T-helper 1 cell treated with Interleukin-12 subunit alpha and Interleukin-12 subunit beta and Interleukin-4 antibody, amounts not matched to agents 30 μg/mL and 1 μg/mL, for 36 hours (primary cell): ENCODE measurements around the gene KAT6B.
A peak's percentile ranks its signal among the peaks of the same experiment; 100 is the strongest.
"Not testable (repeated sequence)": the region's sequence is repeated elsewhere in the genome, so short reads cannot be mapped to it uniquely, and the experiment has no call there.

ENCODE experiments used
- H3K27ac Mint-ChIP-seq: one replicate; pipeline ENCODE4 v1.8.0; 2021; ENCODE audit warnings: mild to moderate bottlenecking, mixed read lengths
- H3K27me3 Mint-ChIP-seq: one replicate; pipeline ENCODE4 v1.8.0; 2021; ENCODE audit warnings: low read depth, mixed read lengths
- H3K36me3 Mint-ChIP-seq: one replicate; pipeline ENCODE4 v1.8.0; 2021; ENCODE audit warnings: low read depth, mixed read lengths
- H3K4me1 Mint-ChIP-seq: one replicate; pipeline ENCODE4 v1.8.0; 2021; ENCODE audit warnings: low read depth, mixed read lengths
- H3K4me3 Mint-ChIP-seq: one replicate; pipeline ENCODE4 v1.8.0; 2021; ENCODE audit warnings: mild to moderate bottlenecking, moderate library complexity, mixed read lengths
- H3K9me3 Mint-ChIP-seq: one replicate; pipeline ENCODE4 v1.8.0; 2021; ENCODE audit warnings: mixed read lengths

Gene KAT6B

DNA sequence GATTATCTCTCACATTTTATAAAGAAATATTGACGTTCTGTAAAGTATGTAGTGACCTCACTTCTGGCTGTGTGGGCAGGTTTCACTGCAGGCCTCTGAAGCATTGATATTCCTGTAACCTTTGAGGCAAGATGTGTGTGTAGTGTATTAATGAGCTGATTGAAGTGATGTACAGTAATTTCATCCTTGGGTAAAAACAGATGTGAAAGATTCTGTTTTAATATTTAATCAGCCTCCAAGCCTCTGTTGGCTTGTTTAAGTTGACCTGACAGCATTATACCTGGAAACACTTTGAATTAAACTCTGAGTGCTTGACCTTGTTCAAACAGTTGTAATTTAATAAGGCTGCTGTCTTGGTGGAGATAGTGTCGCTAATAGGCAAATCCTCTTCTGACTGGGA lies 74.9 kb downstream of the KAT6B start:
- Mint-ChIP-seq H3K27me3 (no peaks in the 10 kb centered on the region), H3K4me1 (peaks cover 44% of the 10 kb centered on the region), H3K27ac (no peak overlapping the region), H3K36me3 (peaks cover 7% of the 10 kb centered on the region), H3K4me3 (no peak overlapping the region), H3K9me3 (no peaks in the 10 kb centered on the region)

GRCh38 chr10:74901867-74902450 lies 75.6 kb downstream of the KAT6B start:
- peaks cover 7% of the 10 kb centered on the region for H3K36me3 Mint-ChIP-seq
- H3K4me1 Mint-ChIP-seq = peaks cover 41% of the 10 kb centered on the region
- H3K9me3 Mint-ChIP-seq = no peaks in the 10 kb centered on the region
- H3K4me3 Mint-ChIP-seq = no peak overlapping the region
- no peak overlapping the region for H3K27ac Mint-ChIP-seq
- H3K27me3 Mint-ChIP-seq = no peaks in the 10 kb centered on the region

DNA sequence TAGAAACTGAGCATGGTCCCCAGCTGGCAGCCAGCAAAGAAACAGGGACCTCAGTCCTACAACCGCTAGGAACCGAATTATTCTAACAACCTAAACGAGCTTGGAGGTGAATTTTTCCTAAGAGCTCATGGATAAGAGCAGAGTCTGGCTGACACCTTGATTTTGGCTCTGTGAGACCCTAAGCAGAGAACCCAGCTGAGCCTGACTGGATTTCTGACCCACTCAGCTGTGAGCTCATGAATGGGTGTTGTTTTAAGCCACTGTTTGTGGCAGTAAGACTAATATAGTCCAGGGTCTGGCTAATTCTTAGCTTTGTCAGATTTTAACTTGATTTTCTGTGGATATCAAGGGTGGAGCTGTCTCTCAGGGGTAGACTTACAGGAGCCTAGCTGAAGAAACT lies 77.1 kb downstream of the KAT6B start:
- H3K9me3 Mint-ChIP-seq = no peaks in the 10 kb centered on the region
- H3K4me3 Mint-ChIP-seq = no peak overlapping the region
- H3K27me3 Mint-ChIP-seq = no peaks in the 10 kb centered on the region
- H3K4me1 Mint-ChIP-seq = peaks cover 29% of the 10 kb centered on the region
- no peak overlapping the region for H3K27ac Mint-ChIP-seq
- peaks cover 7% of the 10 kb centered on the region for H3K36me3 Mint-ChIP-seq

DNA sequence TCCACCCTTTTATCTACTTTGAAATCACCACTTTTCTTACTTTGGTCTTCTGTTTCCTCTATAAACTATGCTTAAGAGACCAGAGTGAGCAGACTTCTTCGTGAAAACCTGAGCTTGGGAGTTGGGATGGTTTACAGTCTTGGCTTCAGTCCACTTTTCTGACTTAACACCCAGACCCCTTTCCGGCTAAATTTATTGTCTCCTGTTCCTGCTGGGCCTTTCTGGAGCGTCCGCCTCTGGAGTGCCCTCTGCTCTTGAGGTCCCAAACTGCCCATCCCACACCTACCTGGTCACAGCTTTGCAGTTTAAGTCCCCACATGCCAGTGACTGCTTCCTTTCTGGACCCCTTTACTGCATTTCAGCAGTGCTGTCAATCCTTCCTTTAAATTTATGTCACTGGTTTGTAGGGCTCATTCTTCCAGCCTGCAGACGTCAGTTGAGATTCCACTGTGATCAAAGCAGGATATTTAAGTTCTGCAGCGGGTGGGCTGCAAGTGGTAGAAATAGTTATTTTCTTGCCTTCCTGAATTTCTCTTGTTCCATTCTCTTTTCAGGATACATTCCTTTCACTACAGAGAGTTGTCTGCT lies 80.3 kb downstream of the KAT6B start:
- Mint-ChIP-seq H3K27ac (no peak overlapping the region), H3K27me3 (no peaks in the 10 kb centered on the region), H3K4me1 (peaks cover 15% of the 10 kb centered on the region), H3K4me3 (no peak overlapping the region), H3K36me3 (peaks cover 5% of the 10 kb centered on the region), H3K9me3 (no peaks in the 10 kb centered on the region)

DNA sequence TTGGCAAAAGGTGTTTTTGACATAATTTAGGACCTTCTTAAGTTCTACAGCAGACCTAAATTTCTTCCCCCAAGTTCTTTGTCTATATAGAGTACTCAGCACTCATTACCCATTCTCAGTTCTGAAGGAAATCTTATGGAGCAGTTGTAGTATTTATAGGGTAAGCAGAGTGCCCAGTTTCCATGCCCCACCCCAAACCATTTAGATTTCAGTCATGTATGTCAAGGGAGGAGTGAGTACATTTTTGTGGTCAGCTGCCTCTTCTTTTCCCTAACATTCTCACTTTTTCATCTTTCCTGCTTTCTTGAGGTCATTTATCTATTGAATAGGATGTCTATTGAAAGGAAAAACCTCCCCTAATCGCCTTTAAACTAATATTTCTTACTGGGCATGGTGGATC lies 83.3 kb downstream of the KAT6B start:
- Mint-ChIP-seq H3K36me3 (peaks cover 3% of the 10 kb centered on the region), H3K4me3 (no peak overlapping the region), H3K4me1 (peaks cover 23% of the 10 kb centered on the region), H3K27ac (no peak overlapping the region), H3K9me3 (no peaks in the 10 kb centered on the region), H3K27me3 (no peaks in the 10 kb centered on the region)

- no peaks in the 10 kb centered on the region for H3K9me3 Mint-ChIP-seq
- H3K4me1 Mint-ChIP-seq = peaks cover 25% of the 10 kb centered on the region
- H3K27ac Mint-ChIP-seq = no peak overlapping the region
- H3K4me3 Mint-ChIP-seq = no peak overlapping the region
- no peaks in the 10 kb centered on the region for H3K27me3 Mint-ChIP-seq
- peaks cover 2% of the 10 kb centered on the region for H3K36me3 Mint-ChIP-seq
These were observed 84.0 kb downstream of the KAT6B start for GRCh38 chr10:74910241-74910975.

DNA sequence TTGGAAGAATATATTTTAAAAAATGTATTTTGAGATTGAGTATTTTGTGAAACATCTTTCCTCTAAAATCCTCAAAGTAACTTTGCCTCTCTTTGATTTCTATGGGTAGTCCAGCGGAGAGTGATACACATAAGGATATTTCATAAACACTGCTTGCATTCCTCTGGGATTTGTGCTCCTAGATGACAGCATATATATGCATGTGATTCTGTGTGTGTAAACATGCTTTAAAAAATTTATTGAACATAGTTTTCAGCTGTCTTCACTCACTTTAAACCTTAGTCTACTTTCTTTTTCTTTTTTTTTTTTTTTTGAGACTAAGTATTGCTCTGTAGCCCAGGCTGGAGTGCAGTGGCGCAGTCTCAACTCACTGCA lies 84.6 kb downstream of the KAT6B start:
- Mint-ChIP-seq H3K27ac (no peak overlapping the region), H3K4me3 (no peak overlapping the region), H3K27me3 (no peaks in the 10 kb centered on the region), H3K4me1 (peaks cover 25% of the 10 kb centered on the region), H3K36me3 (peaks cover 2% of the 10 kb centered on the region), H3K9me3 (no peaks in the 10 kb centered on the region)

GRCh38 chr10:74912182-74912581 lies 85.8 kb downstream of the KAT6B start:
- H3K9me3 Mint-ChIP-seq = peaks cover 6% of the 10 kb centered on the region
- H3K4me3 Mint-ChIP-seq = no peak overlapping the region
- peaks cover 26% of the 10 kb centered on the region for H3K4me1 Mint-ChIP-seq
- H3K27ac Mint-ChIP-seq = no peak overlapping the region
- no peaks in the 10 kb centered on the region for H3K27me3 Mint-ChIP-seq
- peaks cover 3% of the 10 kb centered on the region for H3K36me3 Mint-ChIP-seq

DNA sequence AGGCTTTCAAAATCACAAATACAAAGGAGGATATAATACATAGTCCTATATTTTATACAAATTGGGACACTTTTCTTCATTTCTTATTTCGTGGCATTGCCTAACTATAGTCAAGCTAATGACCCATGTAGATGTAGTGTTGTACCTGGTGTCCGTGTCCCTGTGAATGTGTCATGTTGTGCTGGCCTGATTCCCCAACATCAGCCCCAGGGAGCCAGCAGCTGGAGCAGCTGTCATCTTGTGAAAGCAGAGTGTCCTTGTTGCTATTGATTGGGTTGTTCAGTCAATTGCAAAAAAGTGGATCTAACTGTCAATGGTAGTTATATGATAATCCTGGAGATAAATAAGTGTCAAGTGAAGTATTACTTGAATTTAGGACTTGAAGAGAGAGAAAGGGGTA lies 86.3 kb downstream of the KAT6B start:
- H3K27me3 Mint-ChIP-seq = no peaks in the 10 kb centered on the region
- peaks cover 7% of the 10 kb centered on the region for H3K36me3 Mint-ChIP-seq
- H3K4me3 Mint-ChIP-seq = no peak overlapping the region
- peaks cover 9% of the 10 kb centered on the region for H3K9me3 Mint-ChIP-seq
- H3K27ac Mint-ChIP-seq = no peak overlapping the region
- H3K4me1 Mint-ChIP-seq = peaks cover 27% of the 10 kb centered on the region

DNA sequence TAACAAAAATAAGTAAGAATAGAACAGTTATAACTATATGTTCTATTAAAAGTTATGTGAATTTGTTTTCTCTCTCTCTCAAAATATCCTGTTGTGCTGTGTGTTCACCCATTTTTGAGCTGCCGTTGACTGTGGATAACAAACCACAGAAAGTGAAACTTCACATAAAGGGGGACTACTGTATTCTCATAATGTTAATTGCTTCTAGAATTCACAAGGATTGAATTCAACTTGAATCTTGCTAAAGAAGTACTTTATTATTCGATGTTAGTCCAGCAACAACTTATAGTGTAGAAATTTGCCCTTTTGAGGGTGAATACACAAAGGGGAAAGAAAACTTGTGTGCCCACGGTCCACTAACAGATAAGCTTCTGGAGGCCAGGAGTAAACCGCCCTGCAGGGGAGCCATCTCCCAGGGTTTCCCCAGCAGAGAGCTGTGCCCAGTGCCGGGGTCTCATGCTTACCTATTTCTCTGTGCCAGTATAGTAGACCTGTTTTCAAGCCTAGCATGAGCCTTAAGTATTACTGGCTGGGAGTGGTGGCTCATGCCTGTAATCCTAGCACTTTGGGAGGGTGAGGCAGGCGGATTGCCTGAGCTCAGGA lies 87.1 kb downstream of the KAT6B start:
- H3K36me3 Mint-ChIP-seq = peaks cover 7% of the 10 kb centered on the region
- H3K4me3 Mint-ChIP-seq = peak overlapping the region; percentile 26
- H3K27me3 Mint-ChIP-seq = no peaks in the 10 kb centered on the region
- H3K9me3 Mint-ChIP-seq = peaks cover 9% of the 10 kb centered on the region
- H3K4me1 Mint-ChIP-seq = peaks cover 27% of the 10 kb centered on the region
- no peak overlapping the region for H3K27ac Mint-ChIP-seq

DNA sequence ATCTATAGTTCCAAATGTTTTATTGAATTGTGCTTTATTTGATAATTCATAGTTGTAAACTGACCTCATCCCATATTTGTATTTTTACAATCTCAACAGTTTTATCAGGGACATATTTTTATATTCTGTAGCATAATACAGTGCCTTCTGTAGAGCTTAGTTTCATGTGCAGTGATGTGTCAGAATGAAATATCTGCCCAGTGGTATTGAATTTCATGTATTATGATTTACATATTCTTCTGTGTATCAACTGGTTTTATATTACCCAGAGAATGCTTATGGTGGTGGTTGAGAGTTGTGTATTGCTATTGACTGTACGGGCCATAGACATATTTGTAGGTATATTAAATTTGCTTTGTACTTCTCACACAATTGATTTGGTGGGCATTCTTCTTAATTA lies 89.9 kb downstream of the KAT6B start:
- peaks cover 16% of the 10 kb centered on the region for H3K36me3 Mint-ChIP-seq
- no peaks in the 10 kb centered on the region for H3K27me3 Mint-ChIP-seq
- peaks cover 26% of the 10 kb centered on the region for H3K4me1 Mint-ChIP-seq
- no peak overlapping the region for H3K4me3 Mint-ChIP-seq
- no peak overlapping the region for H3K27ac Mint-ChIP-seq
- H3K9me3 Mint-ChIP-seq = peaks cover 18% of the 10 kb centered on the region

GRCh38 chr10:74917481-74918077 lies 91.2 kb downstream of the KAT6B start:
- Mint-ChIP-seq H3K9me3 (peaks cover 18% of the 10 kb centered on the region), H3K27me3 (no peaks in the 10 kb centered on the region), H3K36me3 (peaks cover 18% of the 10 kb centered on the region), H3K27ac (no peak overlapping the region), H3K4me3 (no peak overlapping the region), H3K4me1 (peaks cover 22% of the 10 kb centered on the region)

DNA sequence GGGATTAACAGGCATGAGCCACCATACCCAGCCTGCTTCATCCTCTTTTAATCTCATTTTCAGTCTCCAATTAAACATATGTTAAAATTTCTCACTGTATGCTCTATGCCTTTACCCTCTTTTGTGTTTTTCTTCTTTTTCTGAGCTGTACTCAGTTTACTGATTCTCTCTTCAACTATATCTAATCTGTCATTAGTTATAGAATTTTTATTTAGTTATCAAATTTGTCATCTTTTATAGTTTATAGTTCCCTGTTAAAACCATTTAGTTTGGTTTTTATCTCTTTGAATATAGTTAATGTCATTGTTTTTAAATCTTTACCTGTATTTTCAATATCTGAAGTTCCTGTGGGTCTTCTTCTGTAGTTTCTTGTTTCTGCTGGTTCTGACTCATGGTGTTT lies 93.3 kb downstream of the KAT6B start:
- Mint-ChIP-seq H3K36me3 (peaks cover 18% of the 10 kb centered on the region), H3K27me3 (no peaks in the 10 kb centered on the region), H3K27ac (no peak overlapping the region), H3K4me1 (peaks cover 19% of the 10 kb centered on the region), H3K4me3 (no peak overlapping the region), H3K9me3 (peaks cover 18% of the 10 kb centered on the region)

DNA sequence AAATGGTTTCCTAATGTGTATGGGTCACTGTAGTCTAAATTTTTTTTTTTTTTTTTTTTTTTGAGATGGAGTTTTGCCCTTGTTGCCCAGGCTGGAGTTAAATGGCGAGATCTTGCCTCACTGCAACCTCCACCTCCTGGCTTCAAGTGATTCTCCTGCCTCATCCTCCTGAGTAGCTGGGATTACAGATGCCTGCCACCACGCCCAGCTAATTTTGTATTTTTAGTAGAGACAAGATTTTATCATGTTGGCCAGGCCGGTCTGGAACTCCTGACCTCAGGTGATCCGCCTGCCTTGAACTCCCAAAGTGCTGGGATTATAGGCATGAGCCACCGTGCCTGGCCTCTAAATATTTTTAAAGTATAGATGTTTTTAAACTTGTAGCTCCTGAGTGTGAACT lies 94.7 kb downstream of the KAT6B start:
- not testable (repeated sequence) for H3K27ac Mint-ChIP-seq, H3K27me3 Mint-ChIP-seq, H3K4me3 Mint-ChIP-seq
- peaks cover 18% of the 10 kb centered on the region for H3K36me3 Mint-ChIP-seq
- H3K4me1 Mint-ChIP-seq = peaks cover 16% of the 10 kb centered on the region
- peaks cover 18% of the 10 kb centered on the region for H3K9me3 Mint-ChIP-seq

GRCh38 chr10:74921744-74922143 lies 95.3 kb downstream of the KAT6B start:
- Mint-ChIP-seq H3K36me3 (peaks cover 17% of the 10 kb centered on the region), H3K4me1 (peaks cover 12% of the 10 kb centered on the region), H3K4me3 (no peak overlapping the region), H3K27ac (no peak overlapping the region), H3K9me3 (peaks cover 12% of the 10 kb centered on the region), H3K27me3 (no peaks in the 10 kb centered on the region)
